HEK293T (cell line): ENCODE measurements around the gene MLLT10.

ENCODE experiments used
- BHLHE40 ChIP-seq: fragments of 450-650 bp; IDR thresholded peaks from 2 replicates; pipeline ENCODE4 v1.6.1; 2016; ENCODE audit warnings: mild to moderate bottlenecking, moderate library complexity, borderline replicate concordance
- CTBP1 ChIP-seq: fragments of 450-650 bp; IDR thresholded peaks from 2 replicates; pipeline ENCODE4 v1.6.1; 2016; ENCODE audit warnings: borderline replicate concordance
- ELF4 ChIP-seq: fragments of 450-650 bp; IDR thresholded peaks from 2 replicates; pipeline ENCODE4 v1.6.1; 2017; ENCODE audit warnings: antibody characterized with exemption
- FOXA1 ChIP-seq: fragments of 450-650 bp; IDR thresholded peaks from 2 replicates; pipeline ENCODE4 v1.6.1; 2016; ENCODE audit warnings: mild to moderate bottlenecking
- FOXM1 ChIP-seq: fragments of 450-650 bp; IDR thresholded peaks from 2 replicates; pipeline ENCODE4 v1.6.1; 2017; ENCODE audit warnings: mild to moderate bottlenecking, borderline replicate concordance
- L3MBTL2 ChIP-seq: fragments of 450-650 bp; conservative IDR thresholded peaks from 2 replicates; pipeline ENCODE4 v1.6.1; 2016; ENCODE audit warnings: mild to moderate bottlenecking
- NFRKB ChIP-seq: fragments of 450-650 bp; IDR thresholded peaks from 2 replicates; pipeline ENCODE4 v1.6.1; 2016; ENCODE audit warnings: mild to moderate bottlenecking, moderate library complexity
- SP1 ChIP-seq: fragments of 450-650 bp; IDR thresholded peaks from 2 replicates; pipeline ENCODE4 v1.6.1; 2017
- SUZ12 ChIP-seq: fragments of 450-650 bp; IDR thresholded peaks from 2 replicates; pipeline ENCODE4 v1.6.1; 2016; ENCODE audit warnings: mild to moderate bottlenecking
- TARDBP ChIP-seq: fragments of 450-650 bp; IDR thresholded peaks from 2 replicates; pipeline ENCODE4 v1.6.1; 2016

DNA sequence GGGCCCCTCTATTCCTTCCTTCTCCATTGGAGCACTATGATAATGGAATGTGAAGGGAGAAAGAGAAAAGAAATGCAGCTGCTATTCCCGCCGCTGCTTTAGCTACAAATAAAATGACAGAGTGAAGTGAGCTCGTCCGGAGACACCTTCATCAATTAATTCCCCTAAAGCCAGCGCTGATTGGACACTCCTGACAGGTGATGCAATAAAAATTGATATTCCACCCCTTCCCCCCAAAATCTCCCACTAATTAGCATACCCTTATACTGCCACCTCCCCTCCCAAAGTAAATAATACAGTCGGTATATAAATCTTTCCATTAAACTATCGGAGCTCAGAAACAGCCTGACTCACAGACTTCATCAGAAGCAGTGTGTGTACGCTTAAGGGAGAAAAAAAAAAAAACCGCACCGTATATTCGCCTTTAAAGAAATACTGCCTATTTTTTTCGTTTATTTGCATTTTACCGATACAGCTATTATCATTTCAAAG is 15.8 kb upstream of the MLLT10 start:
- no peak for TF ChIP-seq SP1
- no peak for TF ChIP-seq BHLHE40
- no peak for TF ChIP-seq ELF4
- no peak for TF ChIP-seq FOXM1
- TF ChIP-seq SUZ12: no peak
- no peak for TF ChIP-seq FOXA1
- no peak for TF ChIP-seq TARDBP
- TF ChIP-seq CTBP1: 0 out of 2 replicates have a peak, but pooled peaks have one; percentile 26
- no peak for TF ChIP-seq NFRKB
- TF ChIP-seq L3MBTL2: no peak
